ENCODE measurements around the gene CLCN6. TPM values are rescaled to one million over a fixed set of nuclear protein-coding genes. Genes with fewer than 3 reads are reported as not detected.

The CLCN6 gene
- total RNA-seq, 6 experiments from 2014 or later, result 4.2 to 12.7 (median 9.2) TPM

GRCh38 chr1:11781297-11781696 lies 24.7 kb upstream of the CLCN6 start:
- no peak for ATAC-seq
- 91% methylated on average over 7 of the region's 12 CpGs for WGBS (ENCODE audit: insufficient coverage, low coverage, low lambda C conversion rate, missing lambda C conversion rate)

GRCh38 chr1:11782127-11782708 lies 23.8 kb upstream of the CLCN6 start:
- WGBS (ENCODE audit: insufficient coverage, low coverage, low lambda C conversion rate, missing lambda C conversion rate), result 93% methylated on average over 2 of the region's 6 CpGs
- TF ChIP-seq CTCF (IDR thresholded peaks at IDR 0.05) (no peak), POLR2A (IDR thresholded peaks at IDR 0.05) (no peak)
- no peaks in the 10 kb centered on the region for H3K36me3 ChIP-seq
- no peaks in the 10 kb centered on the region for H3K9me3 ChIP-seq
- peaks cover 0 to 21% (median 0%) of the 10 kb centered on the region in 4 donors for H3K4me1 ChIP-seq
- no peak for ATAC-seq
- DNase-seq, result no peak
- intact Hi-C loops (cut with DNase I), result no loop called here
- no peak overlapping the region for H3K27ac ChIP-seq
- no peaks in the 10 kb centered on the region for H3K27me3 ChIP-seq
- no peak overlapping the region for H3K4me3 ChIP-seq

More at GRCh38 chr1:11781297-11781696, 24.7 kb upstream of the CLCN6 start:
- Histone ChIP-seq H3K27me3 (no peaks in the 10 kb centered on the region), H3K4me1 (peaks cover 0 to 22% (median 0%) of the 10 kb centered on the region in 4 donors), H3K36me3 (no peaks in the 10 kb centered on the region), H3K4me3 (no peak overlapping the region), H3K27ac (no peak overlapping the region), H3K9me3 (no peaks in the 10 kb centered on the region)
- no peak for TF ChIP-seq POLR2A (IDR thresholded peaks at IDR 0.05)
- no peak for DNase-seq
- intact Hi-C loops (cut with DNase I), result no loop called here

GRCh38 chr1:11783556-11783955 lies 22.4 kb upstream of the CLCN6 start:
- 79% methylated on average over 5 of the region's 6 CpGs for WGBS (ENCODE audit: insufficient coverage, low coverage, low lambda C conversion rate, missing lambda C conversion rate)
- no peaks in the 10 kb centered on the region for H3K9me3 ChIP-seq
- DNase-seq (no peak), ATAC-seq (no peak)
- TF ChIP-seq CTCF (IDR thresholded peaks at IDR 0.05) (no peak), POLR2A (IDR thresholded peaks at IDR 0.05) (no peak)
- no peak overlapping the region for H3K4me3 ChIP-seq
- peaks cover 0 to 17% (median 5%) of the 10 kb centered on the region in 4 donors for H3K4me1 ChIP-seq
- H3K27ac ChIP-seq, result peak overlapping the region in 1 of 3 donors; percentile 36
- H3K27me3 ChIP-seq, result no peaks in the 10 kb centered on the region
- H3K36me3 ChIP-seq, result no peaks in the 10 kb centered on the region
- intact Hi-C loops (cut with DNase I), result no loop called here

- TF ChIP-seq POLR2A (IDR thresholded peaks at IDR 0.05) (no peak), CTCF (IDR thresholded peaks at IDR 0.05) (no peak)
- Histone ChIP-seq H3K27me3 (no peaks in the 10 kb centered on the region), H3K4me1 (peaks cover 0 to 17% (median 5%) of the 10 kb centered on the region in 4 donors), H3K9me3 (no peaks in the 10 kb centered on the region), H3K36me3 (no peaks in the 10 kb centered on the region), H3K27ac (peak overlapping the region; percentile 18 to 51 (median 43)), H3K4me3 (no peak overlapping the region)
- intact Hi-C loops (cut with DNase I), result no loop called here
- DNase-seq, result no peak
- peak in 2 of 4 donors; percentile 1 for ATAC-seq
- 40% methylated on average over 2 of the region's 21 CpGs for WGBS (ENCODE audit: insufficient coverage, low coverage, low lambda C conversion rate, missing lambda C conversion rate)
These were observed 21.6 kb upstream of the CLCN6 start for GRCh38 chr1:11784256-11784992.

Measured in right lobe of liver (tissue), 6 donors.